ENCODE measurements around the gene NSDHL. TPM values are rescaled to one million over a fixed set of nuclear protein-coding genes. Genes with fewer than 3 reads are reported as not detected.
A peak's percentile ranks its signal among the peaks of the same experiment; 100 is the strongest.
"Not testable (repeated sequence)": the region's sequence is repeated elsewhere in the genome, so short reads cannot be mapped to it uniquely, and the experiment has no call there.

NSDHL gene
- total RNA-seq, 1 donor from 2014 or later, result 34.2 TPM

DNA sequence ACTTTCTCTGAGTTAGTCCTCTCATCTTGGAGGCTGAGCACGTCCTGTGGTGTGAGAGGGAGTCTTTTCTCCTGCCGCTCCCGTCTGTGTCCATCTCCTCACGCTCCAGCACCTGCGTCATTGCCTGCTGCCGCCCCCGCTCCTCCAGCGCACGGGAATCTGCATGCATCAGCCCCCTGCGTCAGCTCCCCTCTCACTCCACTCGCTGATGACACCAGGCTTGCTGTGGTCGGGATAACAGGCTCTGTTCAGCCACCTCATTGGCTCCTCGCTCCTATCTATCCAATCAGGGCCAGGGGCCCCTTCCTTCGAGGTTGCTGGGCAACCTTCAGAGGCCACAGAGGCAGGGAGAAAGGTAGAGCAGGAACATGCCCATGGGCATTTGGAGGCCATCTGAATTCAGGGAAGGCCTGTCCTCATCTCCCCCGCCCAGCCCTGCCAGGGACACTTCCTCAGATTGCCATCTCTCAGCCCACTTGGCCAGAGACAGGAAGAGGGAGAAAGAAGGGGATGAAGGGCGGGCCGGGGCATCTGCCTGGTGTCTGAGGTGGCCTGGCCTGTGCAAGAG, 76.3 kb downstream of the NSDHL start:
- H3K36me3 ChIP-seq (ENCODE audit: insufficient read depth, low read length), result no peaks in the 10 kb centered on the region
- peak overlapping the region; percentile 30 for H3K27ac Mint-ChIP-seq (ENCODE audit: unreplicated experiment)
- no peaks in the 10 kb centered on the region for H3K9me3 ChIP-seq (ENCODE audit: insufficient read depth, low read depth, low read length)
- TF ChIP-seq EZH2 (IDR thresholded peaks at IDR 0.05; ENCODE audit: insufficient read depth, low read length), result no peak
- TF ChIP-seq, protein P1, sequence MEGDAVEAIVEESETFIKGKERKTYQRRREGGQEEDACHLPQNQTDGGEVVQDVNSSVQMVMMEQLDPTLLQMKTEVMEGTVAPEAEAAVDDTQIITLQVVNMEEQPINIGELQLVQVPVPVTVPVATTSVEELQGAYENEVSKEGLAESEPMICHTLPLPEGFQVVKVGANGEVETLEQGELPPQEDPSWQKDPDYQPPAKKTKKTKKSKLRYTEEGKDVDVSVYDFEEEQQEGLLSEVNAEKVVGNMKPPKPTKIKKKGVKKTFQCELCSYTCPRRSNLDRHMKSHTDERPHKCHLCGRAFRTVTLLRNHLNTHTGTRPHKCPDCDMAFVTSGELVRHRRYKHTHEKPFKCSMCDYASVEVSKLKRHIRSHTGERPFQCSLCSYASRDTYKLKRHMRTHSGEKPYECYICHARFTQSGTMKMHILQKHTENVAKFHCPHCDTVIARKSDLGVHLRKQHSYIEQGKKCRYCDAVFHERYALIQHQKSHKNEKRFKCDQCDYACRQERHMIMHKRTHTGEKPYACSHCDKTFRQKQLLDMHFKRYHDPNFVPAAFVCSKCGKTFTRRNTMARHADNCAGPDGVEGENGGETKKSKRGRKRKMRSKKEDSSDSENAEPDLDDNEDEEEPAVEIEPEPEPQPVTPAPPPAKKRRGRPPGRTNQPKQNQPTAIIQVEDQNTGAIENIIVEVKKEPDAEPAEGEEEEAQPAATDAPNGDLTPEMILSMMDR (IDR thresholded peaks at IDR 0.05; ENCODE audit: insufficient read depth, low read depth, low read length), result no peak
- H3K4me3 ChIP-seq (ENCODE audit: insufficient read depth, low read depth, low read length), result no peak overlapping the region
- peaks cover 4% of the 10 kb centered on the region for H3K4me1 Mint-ChIP-seq (ENCODE audit: low read depth, unreplicated experiment)
- peak overlapping the region; percentile 84 for H3K27ac ChIP-seq (ENCODE audit: low read depth, low read length)
- no peaks in the 10 kb centered on the region for H3K27me3 Mint-ChIP-seq (ENCODE audit: low read depth, unreplicated experiment)
- H2AFZ ChIP-seq (ENCODE audit: low read depth, low read length), result peak overlapping the region; percentile 24
- peaks cover 28% of the 10 kb centered on the region for H3K4me1 ChIP-seq (ENCODE audit: insufficient read depth, low read length)
- H3K79me2 ChIP-seq (ENCODE audit: insufficient read depth, low read length), result no peaks in the 10 kb centered on the region
- no peaks in the 10 kb centered on the region for H3K27me3 ChIP-seq (ENCODE audit: insufficient read depth, low read length)
- H3K4me2 ChIP-seq (ENCODE audit: low read length), result peak overlapping the region; percentile 72
- H3K9me3 Mint-ChIP-seq (ENCODE audit: unreplicated experiment), result no peaks in the 10 kb centered on the region
- FAIRE-seq (peak; percentile 90), DNase-seq (ENCODE audit: low read depth) (peak; percentile 93)
- no peaks in the 10 kb centered on the region for H3K36me3 Mint-ChIP-seq (ENCODE audit: low read depth, unreplicated experiment)
- no peaks in the 10 kb centered on the region for H4K20me1 ChIP-seq (ENCODE audit: insufficient read depth, low read length)
- peak overlapping the region; percentile 76 for H3K4me3 Mint-ChIP-seq (ENCODE audit: unreplicated experiment)
- H3K9ac ChIP-seq (ENCODE audit: low read length), result peak overlapping the region; percentile 80

DNA sequence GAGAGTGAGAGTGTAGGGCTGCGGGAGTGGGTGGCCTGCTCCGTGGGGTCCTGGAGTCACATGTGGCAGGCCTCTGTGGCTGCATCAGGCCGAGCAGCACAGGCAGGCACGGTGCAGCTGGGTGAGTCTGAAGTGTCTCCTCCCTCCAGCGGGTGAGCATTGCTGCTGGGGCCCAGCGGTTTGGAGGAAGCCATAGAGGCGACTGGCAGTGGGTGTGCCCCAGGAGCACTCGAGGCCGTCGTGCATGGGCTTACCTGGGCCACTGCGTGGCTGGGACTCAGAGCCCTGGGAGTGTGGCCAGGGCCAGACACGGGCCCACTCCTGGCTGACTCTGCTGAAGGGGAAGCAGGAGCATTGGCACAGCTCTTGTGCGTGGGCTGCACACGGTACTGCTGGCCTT, 77.6 kb downstream of the NSDHL start:
- Mint-ChIP-seq H3K27ac (ENCODE audit: unreplicated experiment) (no peak overlapping the region), H3K4me1 (ENCODE audit: low read depth, unreplicated experiment) (peaks cover 4% of the 10 kb centered on the region), H3K27me3 (ENCODE audit: low read depth, unreplicated experiment) (no peaks in the 10 kb centered on the region), H3K9me3 (ENCODE audit: unreplicated experiment) (no peaks in the 10 kb centered on the region), H3K4me3 (ENCODE audit: unreplicated experiment) (no peak overlapping the region), H3K36me3 (ENCODE audit: low read depth, unreplicated experiment) (no peaks in the 10 kb centered on the region)
- DNase-seq (ENCODE audit: low read depth) (no peak), FAIRE-seq (no peak)
- peaks cover 23% of the 10 kb centered on the region for H3K4me1 ChIP-seq (ENCODE audit: insufficient read depth, low read length)
- no peak overlapping the region for H3K9ac ChIP-seq (ENCODE audit: low read length)
- no peak overlapping the region for H3K27ac ChIP-seq (ENCODE audit: low read depth, low read length)
- no peaks in the 10 kb centered on the region for H4K20me1 ChIP-seq (ENCODE audit: insufficient read depth, low read length)
- H3K4me2 ChIP-seq (ENCODE audit: low read length), result no peak overlapping the region
- TF ChIP-seq EZH2 (IDR thresholded peaks at IDR 0.05; ENCODE audit: insufficient read depth, low read length), result no peak
- TF ChIP-seq, protein P1 (IDR thresholded peaks at IDR 0.05; ENCODE audit: insufficient read depth, low read depth, low read length), result no peak
- H3K4me3 ChIP-seq (ENCODE audit: insufficient read depth, low read depth, low read length), result no peak overlapping the region
- no peak overlapping the region for H2AFZ ChIP-seq (ENCODE audit: low read depth, low read length)
- H3K27me3 ChIP-seq (ENCODE audit: insufficient read depth, low read length), result no peaks in the 10 kb centered on the region
- no peaks in the 10 kb centered on the region for H3K36me3 ChIP-seq (ENCODE audit: insufficient read depth, low read length)
- H3K79me2 ChIP-seq (ENCODE audit: insufficient read depth, low read length), result no peaks in the 10 kb centered on the region
- no peaks in the 10 kb centered on the region for H3K9me3 ChIP-seq (ENCODE audit: insufficient read depth, low read depth, low read length)

DNA sequence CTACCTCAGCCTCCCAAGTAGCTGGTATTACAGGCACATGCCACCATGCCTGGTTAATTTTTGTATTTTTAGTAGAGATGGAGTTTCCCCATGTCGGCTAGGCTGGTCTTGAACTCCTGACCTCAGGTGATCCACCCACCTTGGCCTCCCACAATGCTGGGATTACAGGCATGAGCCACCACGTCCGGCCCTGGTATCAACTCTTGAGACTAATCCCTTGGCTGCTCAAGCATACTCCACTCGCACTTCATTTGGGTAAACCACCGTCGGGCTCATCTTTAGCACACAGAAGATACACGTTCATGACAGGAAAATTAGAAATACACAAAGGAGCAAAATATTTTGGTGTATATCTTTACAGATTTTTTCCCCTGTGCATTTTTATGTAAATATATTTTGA, 79.2 kb downstream of the NSDHL start:
- not testable (repeated sequence) for H3K27ac Mint-ChIP-seq (ENCODE audit: unreplicated experiment); H4K20me1 ChIP-seq (ENCODE audit: insufficient read depth, low read length); H3K27ac ChIP-seq (ENCODE audit: low read depth, low read length); H3K36me3 Mint-ChIP-seq (ENCODE audit: low read depth, unreplicated experiment); H3K36me3 ChIP-seq (ENCODE audit: insufficient read depth, low read length); H3K4me3 Mint-ChIP-seq (ENCODE audit: unreplicated experiment); DNase-seq (ENCODE audit: low read depth); H3K27me3 ChIP-seq (ENCODE audit: insufficient read depth, low read length); FAIRE-seq; H3K9ac ChIP-seq (ENCODE audit: low read length); H3K9me3 ChIP-seq (ENCODE audit: insufficient read depth, low read depth, low read length); H3K4me3 ChIP-seq (ENCODE audit: insufficient read depth, low read depth, low read length); H3K27me3 Mint-ChIP-seq (ENCODE audit: low read depth, unreplicated experiment); H3K79me2 ChIP-seq (ENCODE audit: insufficient read depth, low read length); H3K4me2 ChIP-seq (ENCODE audit: low read length); H2AFZ ChIP-seq (ENCODE audit: low read depth, low read length); H3K9me3 Mint-ChIP-seq (ENCODE audit: unreplicated experiment); H3K4me1 Mint-ChIP-seq (ENCODE audit: low read depth, unreplicated experiment)
- peaks cover 14% of the 10 kb centered on the region for H3K4me1 ChIP-seq (ENCODE audit: insufficient read depth, low read length)

Data from astrocyte (in vitro differentiated cells and primary cell).